ENCODE data around the gene TKTL1. TPM values are rescaled to one million over a fixed set of nuclear protein-coding genes. Genes with fewer than 3 reads are reported as not detected.
"Not testable (repeated sequence)": the region's sequence is repeated elsewhere in the genome, so short reads cannot be mapped to it uniquely, and the experiment has no call there.

TKTL1 gene
- total RNA-seq, 1 experiment from 2014 or later, result not detected

- H3K4me3 ChIP-seq (ENCODE audit: low read length); H3K9ac ChIP-seq (ENCODE audit: low read length); H3K36me3 ChIP-seq (ENCODE audit: insufficient read depth, low read length); H3K27ac ChIP-seq (ENCODE audit: low read length); H3K9me2 ChIP-seq (replicated peaks; ENCODE audit: insufficient read depth, low read length); H3K4me2 ChIP-seq (ENCODE audit: low read depth, low read length, poor library complexity, severe bottlenecking); DNase-seq; H3K79me2 ChIP-seq (ENCODE audit: low read length); H2AFZ ChIP-seq (ENCODE audit: low read length); H3K27me3 ChIP-seq (ENCODE audit: low read length); H4K20me1 ChIP-seq (ENCODE audit: insufficient read depth, low read depth, low read length); H3K4me1 ChIP-seq (ENCODE audit: low read length); H3K9me3 ChIP-seq (ENCODE audit: low read length): not testable (repeated sequence)
Observed at GRCh38 chrX:154284489-154285338, 10.9 kb upstream of the TKTL1 start.

GRCh38 chrX:154286406-154286805 is 9.2 kb upstream of the TKTL1 start:
- not testable (repeated sequence) for H3K36me3 ChIP-seq (ENCODE audit: insufficient read depth, low read length); H3K4me2 ChIP-seq (ENCODE audit: low read depth, low read length, poor library complexity, severe bottlenecking); H3K9me3 ChIP-seq (ENCODE audit: low read length); H3K9me2 ChIP-seq (replicated peaks; ENCODE audit: insufficient read depth, low read length); DNase-seq; H3K27ac ChIP-seq (ENCODE audit: low read length); H3K4me3 ChIP-seq (ENCODE audit: low read length); H4K20me1 ChIP-seq (ENCODE audit: insufficient read depth, low read depth, low read length); H3K9ac ChIP-seq (ENCODE audit: low read length); H2AFZ ChIP-seq (ENCODE audit: low read length); H3K79me2 ChIP-seq (ENCODE audit: low read length); H3K27me3 ChIP-seq (ENCODE audit: low read length); H3K4me1 ChIP-seq (ENCODE audit: low read length)

- Histone ChIP-seq H3K27me3 (ENCODE audit: low read length) (no peaks in the 10 kb centered on the region), H3K79me2 (ENCODE audit: low read length) (no peaks in the 10 kb centered on the region)
Observed at GRCh38 chrX:154294791-154295574, 612 bp upstream of the TKTL1 start, which contains the start of gene TEX28. Gene TEX28 (minus strand): TSS chrX:154295124. CDS start chrX:154292117, 3,007 bp downstream.

GRCh38 chrX:154296731-154297130 is 1.1 kb downstream of the TKTL1 start:
- Histone ChIP-seq H4K20me1 (ENCODE audit: insufficient read depth, low read depth, low read length) (no peaks in the 10 kb centered on the region), H3K79me2 (ENCODE audit: low read length) (no peaks in the 10 kb centered on the region), H3K4me1 (ENCODE audit: low read length) (no peaks in the 10 kb centered on the region), H3K9me3 (ENCODE audit: low read length) (no peaks in the 10 kb centered on the region), H3K9me2 (replicated peaks; ENCODE audit: insufficient read depth, low read length) (no peaks in the 10 kb centered on the region), H3K36me3 (ENCODE audit: insufficient read depth, low read length) (no peaks in the 10 kb centered on the region), H3K27ac (ENCODE audit: low read length) (no peak overlapping the region), H2AFZ (ENCODE audit: low read length) (no peak overlapping the region), H3K4me3 (ENCODE audit: low read length) (no peak overlapping the region), H3K9ac (ENCODE audit: low read length) (no peak overlapping the region), H3K4me2 (ENCODE audit: low read depth, low read length, poor library complexity, severe bottlenecking) (no peak overlapping the region), H3K27me3 (ENCODE audit: low read length) (no peaks in the 10 kb centered on the region)
- no peak for DNase-seq

More at GRCh38 chrX:154294791-154295574, 612 bp upstream of the TKTL1 start, which contains the start of gene TEX28:
- Histone ChIP-seq H3K36me3 (ENCODE audit: insufficient read depth, low read length) (no peaks in the 10 kb centered on the region), H3K4me1 (ENCODE audit: low read length) (no peaks in the 10 kb centered on the region), H3K4me2 (ENCODE audit: low read depth, low read length, poor library complexity, severe bottlenecking) (no peak within 1 kb of the TSS), H3K9ac (ENCODE audit: low read length) (no peak within 1 kb of the TSS), H3K9me2 (replicated peaks; ENCODE audit: insufficient read depth, low read length) (no peaks in the 10 kb centered on the region), H3K9me3 (ENCODE audit: low read length) (no peaks in the 10 kb centered on the region), H4K20me1 (ENCODE audit: insufficient read depth, low read depth, low read length) (no peaks in the 10 kb centered on the region), H2AFZ (ENCODE audit: low read length) (no peak within 1 kb of the TSS), H3K27ac (ENCODE audit: low read length) (no peak within 1 kb of the TSS), H3K4me3 (ENCODE audit: low read length) (no peak within 1 kb of the TSS)
- no peak for DNase-seq

GRCh38 chrX:154298312-154298711 is 2.7 kb downstream of the TKTL1 start:
- no peak for DNase-seq
- H3K4me2 ChIP-seq (ENCODE audit: low read depth, low read length, poor library complexity, severe bottlenecking), result no peak overlapping the region

GRCh38 chrX:154300816-154301215 is 5.2 kb downstream of the TKTL1 start:
- Histone ChIP-seq H3K27me3 (ENCODE audit: low read length) (no peaks in the 10 kb centered on the region), H3K4me3 (ENCODE audit: low read length) (no peak overlapping the region), H3K4me1 (ENCODE audit: low read length) (no peaks in the 10 kb centered on the region), H3K79me2 (ENCODE audit: low read length) (no peaks in the 10 kb centered on the region), H3K9ac (ENCODE audit: low read length) (no peak overlapping the region), H3K4me2 (ENCODE audit: low read depth, low read length, poor library complexity, severe bottlenecking) (no peak overlapping the region), H3K9me3 (ENCODE audit: low read length) (no peaks in the 10 kb centered on the region), H3K36me3 (ENCODE audit: insufficient read depth, low read length) (no peaks in the 10 kb centered on the region), H3K27ac (ENCODE audit: low read length) (no peak overlapping the region), H2AFZ (ENCODE audit: low read length) (no peak overlapping the region), H3K9me2 (replicated peaks; ENCODE audit: insufficient read depth, low read length) (no peaks in the 10 kb centered on the region), H4K20me1 (ENCODE audit: insufficient read depth, low read depth, low read length) (no peaks in the 10 kb centered on the region)
- DNase-seq, result no peak

More at GRCh38 chrX:154298312-154298711, 2.7 kb downstream of the TKTL1 start:
- H3K79me2 ChIP-seq (ENCODE audit: low read length), result no peaks in the 10 kb centered on the region
- H3K4me1 ChIP-seq (ENCODE audit: low read length), result no peaks in the 10 kb centered on the region
- no peak overlapping the region for H3K4me3 ChIP-seq (ENCODE audit: low read length)
- no peaks in the 10 kb centered on the region for H3K9me2 ChIP-seq (replicated peaks; ENCODE audit: insufficient read depth, low read length)
- no peak overlapping the region for H3K9ac ChIP-seq (ENCODE audit: low read length)
- H3K9me3 ChIP-seq (ENCODE audit: low read length), result no peaks in the 10 kb centered on the region
- no peak overlapping the region for H2AFZ ChIP-seq (ENCODE audit: low read length)
- no peak overlapping the region for H3K27ac ChIP-seq (ENCODE audit: low read length)
- H3K27me3 ChIP-seq (ENCODE audit: low read length), result no peaks in the 10 kb centered on the region
- H3K36me3 ChIP-seq (ENCODE audit: insufficient read depth, low read length), result no peaks in the 10 kb centered on the region
- H4K20me1 ChIP-seq (ENCODE audit: insufficient read depth, low read depth, low read length), result no peaks in the 10 kb centered on the region

GRCh38 chrX:154302998-154303397 is 7.4 kb downstream of the TKTL1 start:
- not testable (repeated sequence) for DNase-seq; H3K4me1 ChIP-seq (ENCODE audit: low read length); H3K9me3 ChIP-seq (ENCODE audit: low read length); H3K9ac ChIP-seq (ENCODE audit: low read length); H3K4me3 ChIP-seq (ENCODE audit: low read length); H3K79me2 ChIP-seq (ENCODE audit: low read length); H3K36me3 ChIP-seq (ENCODE audit: insufficient read depth, low read length); H3K27me3 ChIP-seq (ENCODE audit: low read length); H3K4me2 ChIP-seq (ENCODE audit: low read depth, low read length, poor library complexity, severe bottlenecking); H4K20me1 ChIP-seq (ENCODE audit: insufficient read depth, low read depth, low read length); H3K27ac ChIP-seq (ENCODE audit: low read length); H3K9me2 ChIP-seq (replicated peaks; ENCODE audit: insufficient read depth, low read length); H2AFZ ChIP-seq (ENCODE audit: low read length)

GRCh38 chrX:154303476-154303875 is 7.9 kb downstream of the TKTL1 start:
- no peaks in the 10 kb centered on the region for H3K27me3 ChIP-seq (ENCODE audit: low read length)
- H3K4me1 ChIP-seq (ENCODE audit: low read length), result no peaks in the 10 kb centered on the region
- no peak overlapping the region for H3K9ac ChIP-seq (ENCODE audit: low read length)
- H3K4me2 ChIP-seq (ENCODE audit: low read depth, low read length, poor library complexity, severe bottlenecking), result no peak overlapping the region
- no peaks in the 10 kb centered on the region for H3K79me2 ChIP-seq (ENCODE audit: low read length)
- DNase-seq, result no peak
- H4K20me1 ChIP-seq (ENCODE audit: insufficient read depth, low read depth, low read length), result no peaks in the 10 kb centered on the region
- no peak overlapping the region for H3K27ac ChIP-seq (ENCODE audit: low read length)
- H3K9me3 ChIP-seq (ENCODE audit: low read length), result no peaks in the 10 kb centered on the region
- H3K9me2 ChIP-seq (replicated peaks; ENCODE audit: insufficient read depth, low read length), result no peaks in the 10 kb centered on the region
- H3K36me3 ChIP-seq (ENCODE audit: insufficient read depth, low read length), result no peaks in the 10 kb centered on the region
- H2AFZ ChIP-seq (ENCODE audit: low read length), result no peak overlapping the region
- H3K4me3 ChIP-seq (ENCODE audit: low read length), result no peak overlapping the region

All from Karpas-422 (cell line).